CD4-positive, alpha-beta T cell treated with Interleukin-1 beta for 1 hour (primary cell): ENCODE results near the gene IL12A.
A peak's percentile ranks its signal among the peaks of the same experiment; 100 is the strongest.

ENCODE experiments used
- DNase-seq, 2 donors: peaks; one replicate each; pipeline ENCODE4 v3.0.0-alpha.2; 2020 to 2022

The IL12A gene

GRCh38 chr3:159988617-159989271 is at the start of gene IL12A:
TSS of gene IL12A (plus strand) at chr3:159988835.
- DNase-seq: peak; percentile 85

DNA sequence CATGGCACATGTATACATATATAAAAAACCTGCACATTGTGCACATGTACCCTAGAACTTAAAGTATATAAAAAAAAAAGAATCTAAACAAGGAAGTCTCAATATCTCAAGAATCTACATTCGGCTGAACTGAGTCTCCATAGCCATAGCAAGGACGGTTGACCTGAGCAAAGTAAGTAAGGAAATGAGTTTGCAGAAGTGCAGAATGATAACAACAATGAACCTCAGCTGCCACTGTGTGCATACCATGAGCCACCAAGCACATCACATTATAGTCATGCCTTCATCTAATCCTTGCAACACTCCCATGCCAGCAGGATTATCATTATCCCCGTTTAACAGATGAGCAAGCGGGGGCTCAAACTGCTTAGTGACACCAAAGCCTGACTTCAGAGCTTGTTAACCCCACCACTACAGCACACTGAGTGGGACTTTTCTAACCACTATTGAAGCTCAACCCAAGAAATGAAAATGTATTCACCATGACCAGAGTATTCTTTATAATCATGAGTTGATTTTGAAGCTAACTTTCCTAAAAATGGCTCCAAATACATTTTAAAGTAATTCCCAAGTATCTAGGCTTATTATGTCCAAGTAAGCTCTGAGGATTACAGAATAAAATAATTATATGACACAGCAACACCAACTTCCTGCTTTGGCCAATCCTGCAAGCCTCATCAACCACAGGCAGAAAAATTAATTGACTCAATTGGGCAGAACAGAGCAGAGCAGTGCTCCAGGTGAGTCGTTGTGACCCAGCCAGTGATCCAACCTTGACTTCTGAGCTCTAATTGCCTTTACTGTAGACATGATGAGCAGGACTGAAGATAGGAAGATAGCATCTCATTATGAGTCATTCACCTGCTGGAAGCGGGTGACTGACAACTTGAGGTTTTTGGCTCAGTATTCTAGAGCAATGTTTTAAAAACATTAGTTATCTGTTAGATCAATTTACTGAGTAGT is 47.3 kb upstream of the IL12A start:
- no peak for DNase-seq

DNA sequence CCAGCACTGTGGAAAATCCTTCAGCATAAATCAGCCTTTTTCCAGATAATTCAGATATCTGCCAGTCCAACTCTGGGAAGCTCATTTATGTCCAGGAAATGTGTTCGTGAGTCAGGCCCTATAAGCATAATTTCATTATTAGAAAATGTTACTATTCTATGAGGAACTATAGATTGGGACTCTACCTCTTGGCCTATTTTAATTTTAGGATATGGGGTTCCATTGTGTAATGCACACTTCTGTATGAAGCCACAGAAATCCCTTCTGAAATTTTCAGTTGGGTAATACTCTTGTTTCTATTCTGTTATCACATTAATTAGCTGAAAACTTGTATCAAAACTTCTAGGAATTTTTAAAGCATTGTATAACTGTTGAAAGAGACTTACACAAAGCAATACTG is 43.9 kb upstream of the IL12A start:
- DNase-seq: no peak

DNA sequence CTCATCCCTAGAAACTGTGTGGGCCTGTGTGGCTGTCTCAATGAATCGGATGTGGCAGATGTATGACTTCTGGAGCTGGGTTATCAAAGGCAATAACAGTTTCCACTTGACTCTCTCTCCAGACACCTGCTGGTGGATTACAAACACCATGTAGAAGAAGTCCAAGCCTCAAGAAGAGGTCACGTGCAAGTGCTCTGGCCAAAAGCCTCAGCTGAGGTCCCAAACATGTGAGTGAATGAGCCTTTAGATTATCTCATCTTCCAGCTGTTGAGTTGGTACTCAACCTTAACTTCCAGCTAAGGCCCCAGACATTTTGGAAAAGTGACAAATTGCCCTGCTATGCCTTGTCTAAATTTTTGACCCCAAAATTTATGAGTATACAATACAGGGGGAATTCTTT is 42.7 kb upstream of the IL12A start:
- no peak for DNase-seq

GRCh38 chr3:159947220-159947619 is 41.4 kb upstream of the IL12A start:
- DNase-seq: no peak

GRCh38 chr3:159948429-159949144 is 40.0 kb upstream of the IL12A start:
- DNase-seq: no peak

DNA sequence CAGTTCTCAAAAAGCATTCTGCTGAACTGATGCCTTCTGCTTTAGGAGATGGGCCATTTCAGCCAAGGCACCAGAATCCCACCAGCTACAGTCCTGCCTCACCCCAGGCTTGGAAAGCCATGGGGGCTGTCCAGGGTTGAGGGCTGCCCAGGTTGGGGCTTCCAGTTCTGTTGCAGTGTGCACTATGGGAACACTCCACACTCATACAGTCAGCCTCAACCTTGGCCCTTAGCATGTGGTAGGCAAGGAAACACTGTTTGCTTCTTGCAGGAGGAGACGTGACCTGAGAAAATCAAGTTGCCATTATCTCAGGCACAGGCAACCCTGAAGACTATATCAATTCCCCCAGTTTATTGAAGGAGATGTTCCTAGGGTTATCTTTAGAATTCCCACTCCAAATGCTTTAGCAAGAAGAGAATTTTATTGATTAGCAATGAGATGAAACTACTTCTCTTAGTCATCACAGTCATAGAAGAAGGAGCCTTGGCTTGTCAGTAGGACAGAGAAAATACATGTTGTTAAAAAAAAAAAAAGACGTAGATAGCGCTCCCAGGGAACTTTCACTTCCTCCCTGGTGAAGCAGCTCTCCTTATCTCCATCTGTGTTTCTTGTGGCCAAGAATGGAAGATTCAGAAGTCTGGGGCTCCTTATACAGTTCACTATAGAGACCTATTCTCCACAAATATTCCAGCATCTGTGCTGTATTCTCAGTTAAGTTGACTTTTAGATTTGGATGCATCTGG is 38.3 kb upstream of the IL12A start:
- DNase-seq: no peak

- DNase-seq: no peak
Measured at GRCh38 chr3:159951540-159951939, 37.1 kb upstream of the IL12A start.

DNA sequence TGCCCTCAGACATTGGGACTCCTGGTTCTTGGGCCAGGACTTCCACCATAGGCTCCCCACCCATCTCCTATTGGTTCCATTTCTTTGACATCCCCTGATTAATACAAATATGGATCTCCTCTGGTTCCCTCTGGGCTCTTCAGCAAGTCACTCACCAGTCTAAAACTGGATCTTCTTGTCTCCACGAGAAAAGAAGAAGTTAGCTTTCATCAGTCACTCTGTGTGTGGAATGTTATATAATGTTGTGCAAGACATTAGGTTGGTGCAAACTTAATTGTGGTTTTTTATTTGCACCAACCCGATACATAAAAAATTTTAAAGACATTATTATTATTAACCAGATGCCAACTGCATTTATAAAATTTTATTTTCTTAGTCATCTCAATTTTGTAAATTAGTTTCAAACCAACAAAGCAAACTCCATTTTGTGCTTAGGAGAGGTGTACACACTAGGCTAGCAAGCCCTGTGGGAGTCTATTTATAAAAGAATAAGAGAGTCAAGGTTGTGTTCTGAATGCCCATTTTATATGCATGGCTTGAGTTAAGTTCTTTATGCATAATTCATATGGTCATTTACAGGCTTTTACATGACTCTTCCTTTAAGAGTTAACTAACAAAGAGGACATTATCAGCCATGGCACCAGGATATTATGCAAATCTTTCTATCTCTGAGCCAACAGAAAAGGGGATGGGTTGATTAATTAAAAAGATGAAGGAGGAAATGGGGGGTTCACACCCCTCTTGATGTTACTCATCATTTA is 35.1 kb upstream of the IL12A start:
- DNase-seq: no peak

DNA sequence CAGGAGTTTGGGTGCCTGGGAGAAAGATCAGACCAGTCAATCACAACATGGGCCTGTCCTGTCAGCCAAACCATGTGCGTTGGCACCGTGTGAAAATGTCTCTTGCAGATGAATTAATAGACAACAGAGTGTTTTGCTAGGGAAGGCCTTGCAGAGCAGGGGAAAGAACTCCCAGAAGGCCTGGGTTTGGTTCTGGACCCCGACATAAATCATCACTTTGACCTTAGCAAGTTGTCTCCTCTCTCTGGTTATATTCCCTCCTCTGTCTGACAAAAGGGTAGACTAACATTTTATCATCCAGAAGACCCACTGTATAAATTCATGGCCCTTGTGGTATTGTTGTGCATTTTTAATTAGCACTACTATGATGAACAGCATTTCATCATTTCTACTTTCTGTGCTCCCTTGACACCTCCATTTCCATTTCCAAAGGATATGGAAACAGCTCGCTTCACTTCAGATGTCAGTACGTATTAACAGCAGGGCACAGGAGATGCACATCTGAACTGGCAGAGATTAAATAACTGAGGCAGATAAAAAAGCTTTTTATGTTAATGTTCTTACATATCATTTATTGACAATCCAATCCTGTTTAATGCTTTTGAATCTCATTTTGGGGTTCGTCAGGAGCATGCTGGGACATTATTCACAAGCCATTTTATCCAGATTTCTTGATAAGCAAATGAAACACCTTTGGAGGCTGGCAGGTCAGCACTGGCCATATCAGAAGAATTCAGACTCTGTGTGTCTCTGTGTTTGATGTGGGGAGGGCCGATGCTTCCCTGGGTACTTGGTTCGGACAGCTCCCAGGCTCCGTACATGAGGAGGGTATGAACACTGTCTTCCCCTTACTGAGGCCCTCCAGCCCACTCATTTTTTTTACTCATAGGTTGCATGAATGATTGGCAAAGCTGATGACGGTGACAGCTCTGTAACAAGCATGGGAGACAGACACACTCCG is 28.2 kb upstream of the IL12A start:
- no peak for DNase-seq

DNA sequence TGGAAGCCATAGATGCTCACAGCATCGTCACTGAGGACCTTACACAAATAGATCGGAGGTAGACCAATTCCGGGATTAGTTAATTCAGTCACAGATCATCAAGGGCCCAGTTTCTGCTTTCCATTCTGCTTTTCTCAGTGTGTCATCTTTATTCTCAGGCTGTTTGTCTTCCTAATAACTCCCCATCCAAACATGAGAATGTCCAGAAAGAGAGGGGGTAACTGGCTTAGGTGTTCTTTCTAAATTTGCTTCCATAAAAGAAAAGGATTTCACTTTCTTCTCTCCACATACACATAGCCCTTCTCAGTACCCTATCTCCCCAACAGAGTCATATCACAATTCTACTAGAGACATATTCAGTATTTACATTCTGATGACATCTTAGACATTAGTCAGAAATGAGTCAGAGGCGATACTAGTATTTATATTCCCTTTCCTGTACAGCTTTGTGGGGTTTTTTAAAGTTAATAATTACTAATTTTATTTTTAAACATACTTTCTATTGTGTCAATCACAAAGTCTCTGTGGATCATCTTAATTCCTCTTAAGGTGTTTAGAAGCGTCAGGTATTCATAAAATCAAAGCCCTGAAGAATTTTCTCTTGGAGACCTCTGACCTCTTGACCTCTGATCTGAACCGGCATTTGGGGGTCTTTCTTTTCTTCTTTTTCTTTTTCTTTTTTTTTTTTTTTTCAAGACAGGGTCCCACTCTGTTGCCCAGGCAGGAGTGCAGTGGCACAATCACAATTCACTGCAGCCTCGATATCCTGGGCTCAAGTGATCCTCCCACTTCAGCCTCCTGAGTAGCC is 24.3 kb upstream of the IL12A start:
- no peak for DNase-seq

- DNase-seq: no peak
Measured at GRCh38 chr3:159971311-159971710, 17.3 kb upstream of the IL12A start.

DNA sequence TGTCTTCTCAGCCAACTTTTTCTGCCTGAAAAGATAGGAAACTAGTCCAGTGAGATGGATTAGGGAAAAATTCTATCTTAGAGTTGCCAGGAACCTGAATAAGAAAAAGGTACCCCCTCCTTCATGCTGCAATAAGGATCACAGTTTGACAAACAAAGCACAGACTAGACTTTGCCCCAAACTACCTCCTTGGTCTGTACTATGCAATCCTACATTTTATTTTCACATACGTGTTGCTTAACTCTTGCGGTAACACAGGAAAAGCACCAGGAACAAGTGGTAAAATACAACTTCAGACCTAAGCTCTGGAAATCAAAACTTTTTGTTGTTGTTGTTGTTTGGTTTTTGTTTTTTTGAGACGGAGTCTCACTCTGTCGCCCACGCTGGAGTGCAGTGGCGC is 11.3 kb upstream of the IL12A start:
- DNase-seq: no peak

DNA sequence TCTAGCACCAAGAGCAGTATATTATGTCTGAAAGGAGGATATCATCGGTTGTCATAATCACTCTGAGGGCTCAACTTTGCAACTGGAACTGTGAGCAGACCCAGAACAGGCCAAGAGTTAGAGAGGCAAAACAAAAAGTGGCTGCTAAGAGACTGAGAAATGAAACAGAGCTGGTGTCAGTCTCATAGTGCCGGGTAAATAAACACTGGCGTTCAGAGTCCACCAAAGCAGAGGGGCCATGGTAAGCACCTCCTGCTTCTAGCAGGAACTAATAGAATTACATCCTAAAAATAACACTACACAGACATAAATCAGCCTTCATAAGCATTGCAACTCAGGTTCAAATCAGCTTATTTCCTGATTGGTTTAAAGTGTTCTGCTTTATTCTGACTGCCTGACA is 10.3 kb upstream of the IL12A start:
- no peak for DNase-seq

DNA sequence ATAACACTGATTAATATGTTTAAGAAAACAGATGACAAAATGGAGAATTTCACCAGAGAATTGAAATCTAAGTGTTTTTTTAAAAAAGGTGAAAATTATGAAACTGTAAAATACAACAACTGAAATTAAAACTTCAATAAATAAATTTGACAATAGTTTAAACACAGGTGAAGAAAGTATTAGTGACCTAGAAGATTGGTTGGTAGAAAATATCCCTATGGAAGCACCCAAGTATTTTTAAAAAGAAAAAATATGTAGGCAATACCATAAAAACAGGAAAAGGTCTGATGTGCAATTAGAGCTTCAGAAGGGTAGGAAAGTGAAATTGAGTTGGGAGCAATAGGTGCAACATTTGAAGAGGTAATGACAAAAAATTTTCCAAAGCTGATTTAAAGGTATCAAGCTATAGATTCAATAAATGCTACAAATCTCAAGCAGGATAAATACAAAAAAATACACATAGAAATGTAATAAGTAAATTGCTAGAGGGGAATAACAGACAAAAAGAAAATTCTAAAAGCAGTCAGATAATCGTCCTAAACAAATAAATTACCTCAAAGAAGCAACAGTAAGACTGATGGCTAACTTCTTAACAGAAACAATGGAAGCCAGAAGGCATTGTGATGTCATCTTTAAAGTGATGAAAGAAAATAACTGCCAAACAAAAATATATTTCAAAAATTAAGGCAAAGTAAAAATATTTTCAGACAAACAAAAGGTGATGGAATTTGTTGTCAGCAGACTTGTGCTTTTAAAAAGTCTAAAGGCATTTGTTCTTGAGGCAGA is 9.5 kb upstream of the IL12A start:
- DNase-seq: no peak

- DNase-seq: no peak
Measured at GRCh38 chr3:159982442-159982974, 6.1 kb upstream of the IL12A start.

- no peak for DNase-seq
Measured at GRCh38 chr3:159987291-159987711, 1.3 kb upstream of the IL12A start.

DNA sequence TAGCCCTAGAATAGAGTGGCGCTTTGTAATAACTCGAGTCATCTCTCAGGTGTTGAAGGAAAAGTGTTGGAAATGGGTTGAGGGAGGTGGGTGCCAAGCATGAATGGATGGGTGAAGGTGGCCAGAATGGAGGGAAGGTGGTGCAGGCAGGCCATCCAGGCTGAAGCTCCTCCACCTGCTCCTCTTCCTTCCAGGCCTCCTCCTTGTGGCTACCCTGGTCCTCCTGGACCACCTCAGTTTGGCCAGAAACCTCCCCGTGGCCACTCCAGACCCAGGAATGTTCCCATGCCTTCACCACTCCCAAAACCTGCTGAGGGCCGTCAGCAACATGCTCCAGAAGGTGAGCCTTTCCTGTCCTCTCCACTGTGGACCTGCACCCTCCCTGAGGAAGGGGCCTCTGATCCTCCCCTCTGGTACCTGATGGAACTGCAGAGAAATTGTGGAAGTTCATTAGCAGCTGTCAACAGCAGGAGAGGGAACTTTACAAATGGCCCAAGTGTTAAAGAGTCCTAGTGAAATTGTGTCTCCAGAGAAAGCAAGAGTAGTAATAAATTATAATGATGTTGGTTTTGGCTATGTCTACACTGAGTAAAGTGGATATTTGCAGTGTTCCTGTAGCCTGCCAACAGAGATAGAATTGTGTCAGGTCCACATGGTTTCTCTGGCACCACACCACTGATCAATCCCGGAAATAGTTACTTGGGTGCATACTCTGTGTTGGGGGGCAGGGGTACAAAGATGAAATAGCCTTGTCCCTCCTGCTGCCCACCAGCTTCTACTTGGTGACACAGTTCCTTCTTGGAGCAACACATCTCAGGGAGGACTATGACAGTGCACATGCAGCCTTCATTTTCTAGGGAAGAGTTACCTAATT is 1.6 kb downstream of the IL12A start:
- no peak for DNase-seq
